ENCODE results near the gene OR6V1.
A peak's percentile ranks its signal among the peaks of the same experiment; 100 is the strongest.

Gene OR6V1, protein sequence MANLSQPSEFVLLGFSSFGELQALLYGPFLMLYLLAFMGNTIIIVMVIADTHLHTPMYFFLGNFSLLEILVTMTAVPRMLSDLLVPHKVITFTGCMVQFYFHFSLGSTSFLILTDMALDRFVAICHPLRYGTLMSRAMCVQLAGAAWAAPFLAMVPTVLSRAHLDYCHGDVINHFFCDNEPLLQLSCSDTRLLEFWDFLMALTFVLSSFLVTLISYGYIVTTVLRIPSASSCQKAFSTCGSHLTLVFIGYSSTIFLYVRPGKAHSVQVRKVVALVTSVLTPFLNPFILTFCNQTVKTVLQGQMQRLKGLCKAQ

DNA sequence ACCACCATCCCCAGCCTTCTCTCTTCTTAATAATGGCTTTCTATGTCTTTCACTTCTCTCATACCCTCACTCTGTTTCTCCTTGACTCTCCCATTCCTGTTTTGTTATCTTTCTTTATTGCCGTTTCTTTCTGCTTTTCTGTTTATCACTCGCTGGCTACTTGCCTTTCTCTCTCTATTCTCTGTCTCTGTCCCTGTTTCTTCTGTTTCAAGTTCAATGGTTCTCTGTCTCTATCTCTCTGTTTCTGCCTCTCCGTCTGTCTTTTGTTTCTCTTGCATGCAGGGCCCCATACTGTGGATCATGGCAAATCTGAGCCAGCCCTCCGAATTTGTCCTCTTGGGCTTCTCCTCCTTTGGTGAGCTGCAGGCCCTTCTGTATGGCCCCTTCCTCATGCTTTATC, at the start of gene OR6V1:
Gene OR6V1, plus strand, starts transcription at position 301 of the 400 bp plus-strand sequence. Its CDS starts 0 bp downstream, at position 301.
- no peak for DNase-seq (ENCODE audit: low read depth)

DNA sequence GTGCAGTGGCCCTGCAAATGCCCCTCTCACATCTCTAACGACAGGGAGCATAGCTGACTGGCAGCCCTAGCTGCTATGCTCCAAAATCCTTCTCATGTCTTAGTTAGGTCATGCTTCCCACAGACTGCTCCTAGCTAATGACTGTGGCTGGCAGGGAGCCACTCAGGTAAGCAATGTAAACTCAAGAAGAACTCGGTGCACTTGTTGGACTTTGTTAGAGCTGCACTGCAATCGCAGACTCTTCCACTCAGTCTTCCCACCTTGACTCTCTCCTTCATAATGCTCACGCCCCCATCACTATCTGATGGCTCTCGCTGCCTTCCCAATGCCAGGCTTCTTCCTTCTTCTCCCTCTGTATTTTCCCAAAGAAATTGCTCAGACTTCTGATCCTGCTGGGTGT, 49.2 kb upstream of the OR6V1 start:
- no peak for DNase-seq (ENCODE audit: low read depth)

DNA sequence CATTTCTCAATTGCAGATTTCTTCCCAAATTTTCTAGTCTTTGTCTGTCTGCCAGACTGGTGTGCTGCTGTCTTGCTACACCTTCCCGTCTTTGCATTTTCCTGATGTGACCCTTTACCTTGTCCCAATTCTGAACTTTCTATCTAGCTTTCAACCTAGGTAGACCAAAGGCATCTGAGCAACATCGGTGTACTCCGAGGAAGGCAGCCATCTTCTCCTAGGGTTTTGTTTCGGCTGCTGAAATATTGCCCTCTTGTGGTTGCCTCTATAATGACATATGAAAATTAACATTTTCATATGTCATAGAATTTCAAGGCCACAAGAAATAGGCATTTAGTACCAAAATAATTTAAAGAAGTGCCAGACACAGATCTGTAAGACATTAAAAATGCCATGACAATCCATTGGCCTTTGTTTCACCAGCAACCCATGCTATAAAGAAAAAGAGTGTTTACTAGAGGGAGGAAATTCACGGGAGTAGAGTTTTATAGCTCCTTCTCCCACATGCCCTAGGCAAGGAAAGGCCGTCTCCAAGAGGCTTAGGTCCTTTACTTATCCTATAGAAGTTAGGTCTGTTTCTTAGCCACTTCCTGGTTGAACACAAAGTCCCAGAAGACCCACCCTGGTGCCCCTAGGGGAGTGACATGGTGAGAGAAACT, 48.6 kb upstream of the OR6V1 start:
- DNase-seq (ENCODE audit: low read depth), result no peak

DNA sequence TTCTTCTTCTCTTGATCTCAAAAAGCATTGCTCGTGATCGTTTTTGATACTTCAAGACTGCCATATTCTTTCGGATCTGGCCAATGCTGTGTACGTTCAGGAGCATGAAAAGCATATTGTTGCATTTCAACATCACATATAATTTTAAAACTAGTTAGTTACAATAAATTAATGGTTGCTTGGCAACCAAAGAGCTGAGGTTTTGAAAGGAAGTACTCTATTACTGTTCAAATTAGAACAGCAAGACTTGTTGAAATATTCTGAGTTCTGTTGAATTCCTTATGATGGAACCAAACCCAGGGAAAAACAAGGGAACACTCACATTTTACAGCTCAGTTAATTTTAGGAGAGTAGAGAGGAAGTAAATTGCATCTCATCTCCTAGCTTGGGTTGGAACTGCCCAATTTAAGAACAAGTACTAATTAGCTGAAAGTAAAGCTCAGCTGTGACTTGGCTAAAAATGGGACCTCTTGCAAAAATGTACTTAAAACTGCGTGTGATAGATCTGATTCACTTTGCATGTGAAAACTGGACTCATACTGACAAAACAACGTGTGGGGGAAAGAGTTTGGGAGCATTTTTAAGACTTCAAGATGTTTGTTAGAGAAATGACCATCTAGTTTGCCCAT, 46.4 kb upstream of the OR6V1 start:
- DNase-seq (ENCODE audit: low read depth), result no peak

DNA sequence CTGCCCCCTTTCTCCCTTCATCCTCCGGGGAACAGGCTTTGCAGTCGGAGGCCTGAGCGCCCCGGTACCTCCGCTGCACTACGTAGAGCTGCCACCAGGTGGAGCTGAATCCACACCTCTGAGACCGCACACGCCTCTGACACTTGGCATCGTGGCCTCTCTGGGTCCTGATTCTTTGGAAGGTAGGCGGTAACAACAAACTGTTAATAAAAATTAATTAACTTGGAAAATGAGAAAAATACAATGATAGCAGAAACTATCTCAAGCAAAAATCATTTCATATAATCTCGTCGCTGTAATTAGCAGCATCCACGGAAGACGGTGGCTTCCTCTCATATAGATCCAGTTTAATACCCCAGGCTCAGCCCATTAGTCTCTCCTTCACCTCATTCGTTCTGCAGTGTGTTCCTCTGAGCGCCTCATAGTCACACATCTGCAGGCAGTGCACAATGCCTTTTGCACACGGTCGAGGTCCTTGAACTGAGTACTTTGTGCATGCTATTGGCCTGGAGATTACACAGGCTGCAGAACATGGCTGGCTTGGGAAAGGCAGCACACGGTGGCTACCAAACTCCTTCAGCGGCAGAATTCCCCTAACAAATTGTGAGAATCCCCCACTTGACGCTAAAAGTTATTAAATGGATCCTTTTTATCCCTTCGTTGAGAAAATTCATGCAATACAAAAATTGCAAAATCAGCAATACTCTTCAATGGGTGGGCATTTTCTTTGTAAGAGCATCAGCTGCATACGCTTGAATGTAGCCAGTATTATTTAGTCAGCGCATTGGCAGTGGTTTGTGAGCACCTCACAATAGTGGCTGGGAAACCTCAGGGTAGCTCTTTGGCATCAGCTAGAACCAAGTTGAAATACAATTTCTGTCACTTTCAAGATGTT, 43.9 kb upstream of the OR6V1 start:
- DNase-seq (ENCODE audit: low read depth), result no peak

DNA sequence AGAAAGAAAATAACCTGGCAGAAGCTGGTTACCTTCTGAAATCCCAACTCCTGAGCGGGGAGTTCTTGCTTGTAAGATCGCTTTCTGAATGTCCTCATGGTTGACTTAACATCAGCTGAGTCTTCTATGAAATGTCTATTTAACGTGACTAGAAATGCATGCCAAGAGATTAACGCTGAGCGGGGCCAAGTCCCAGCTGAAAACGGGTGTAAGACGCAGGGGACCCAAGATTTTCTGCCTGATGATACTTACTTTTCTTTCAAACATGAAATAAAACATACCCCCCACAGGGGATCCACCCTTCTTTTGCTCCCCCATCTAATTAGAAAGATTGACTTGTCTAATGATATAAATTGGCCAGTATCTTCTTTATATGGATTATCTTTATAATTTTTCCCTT, 40.1 kb upstream of the OR6V1 start:
- no peak for DNase-seq (ENCODE audit: low read depth)

DNA sequence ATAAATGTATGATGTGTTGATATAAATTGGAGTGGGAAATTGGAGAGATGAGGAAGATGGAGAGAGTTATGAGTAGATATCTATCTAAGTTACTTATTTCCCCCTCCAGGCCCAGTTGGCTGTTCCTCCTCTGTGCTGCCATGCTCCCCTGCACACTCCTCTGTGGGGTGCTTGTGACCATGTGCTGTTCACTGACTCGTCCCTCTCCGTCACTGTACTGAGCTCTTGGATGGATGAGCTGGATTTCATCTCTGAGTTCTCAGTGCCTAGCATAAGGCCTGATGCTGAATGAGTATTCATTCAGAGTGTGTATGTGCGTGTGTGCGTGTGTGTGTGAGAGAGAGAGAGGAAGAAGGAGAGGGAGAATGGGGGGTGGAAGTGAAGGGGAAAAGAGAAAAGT, 39.7 kb upstream of the OR6V1 start:
- DNase-seq (ENCODE audit: low read depth), result no peak

DNA sequence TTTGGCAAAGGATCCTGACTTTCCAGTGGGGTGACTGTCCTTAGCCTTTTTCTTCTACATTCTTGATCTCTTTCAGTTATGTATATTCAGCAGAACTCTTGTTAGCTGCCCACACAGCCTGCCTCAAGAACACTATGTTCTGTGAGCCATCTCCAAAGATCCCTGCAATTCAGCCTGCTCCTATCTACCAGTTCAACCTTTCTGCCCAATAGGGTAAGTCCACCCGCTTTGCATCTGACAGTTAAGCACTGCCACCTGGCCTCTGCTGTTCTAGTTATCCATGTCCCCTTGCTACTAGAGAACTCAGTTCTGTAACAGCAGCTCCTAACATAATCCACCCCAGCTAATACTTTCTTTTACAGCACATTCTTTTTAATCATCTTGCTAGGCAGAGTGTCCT, 38.7 kb upstream of the OR6V1 start:
- DNase-seq (ENCODE audit: low read depth), result no peak

DNA sequence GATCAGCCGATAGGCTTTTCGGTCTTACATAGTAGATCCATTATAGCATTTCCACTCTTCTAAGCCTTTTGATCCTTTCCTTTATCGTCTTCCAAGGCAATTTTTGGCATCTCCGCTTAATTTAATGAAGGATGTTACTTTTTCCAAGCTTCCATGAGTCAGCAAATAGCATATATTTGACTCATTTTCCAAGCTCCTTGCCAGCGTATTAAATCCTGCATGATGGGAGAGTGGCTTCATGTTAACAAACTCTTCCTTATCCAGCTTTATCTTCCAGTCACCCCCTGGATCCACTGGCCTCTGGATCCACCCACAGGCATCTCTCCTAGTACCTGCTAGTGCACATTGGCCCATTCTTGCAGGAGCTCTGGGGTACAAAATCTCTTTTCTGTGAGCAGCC, 38.2 kb upstream of the OR6V1 start:
- peak; percentile 61 for DNase-seq (ENCODE audit: low read depth)

DNA sequence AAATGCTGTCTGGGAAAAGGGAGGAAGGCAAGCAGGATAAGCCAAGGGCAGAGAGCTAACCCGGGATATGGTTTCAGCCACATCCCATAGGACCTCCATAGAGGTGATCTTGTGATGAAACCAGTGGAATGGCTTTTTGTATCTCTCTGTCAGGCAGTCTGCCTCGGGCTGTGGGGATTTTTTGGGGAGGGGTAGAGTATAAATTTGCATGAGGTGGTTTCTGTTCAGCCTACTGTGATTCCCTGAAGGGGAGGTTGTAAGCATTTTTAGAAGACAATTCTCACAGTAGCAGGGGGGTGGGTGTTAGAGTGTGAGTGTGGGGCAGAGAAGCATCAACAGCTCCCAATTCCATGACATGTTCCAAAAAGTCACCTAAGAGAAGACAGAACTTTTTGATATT, 37.1 kb upstream of the OR6V1 start:
- DNase-seq (ENCODE audit: low read depth), result no peak

DNA sequence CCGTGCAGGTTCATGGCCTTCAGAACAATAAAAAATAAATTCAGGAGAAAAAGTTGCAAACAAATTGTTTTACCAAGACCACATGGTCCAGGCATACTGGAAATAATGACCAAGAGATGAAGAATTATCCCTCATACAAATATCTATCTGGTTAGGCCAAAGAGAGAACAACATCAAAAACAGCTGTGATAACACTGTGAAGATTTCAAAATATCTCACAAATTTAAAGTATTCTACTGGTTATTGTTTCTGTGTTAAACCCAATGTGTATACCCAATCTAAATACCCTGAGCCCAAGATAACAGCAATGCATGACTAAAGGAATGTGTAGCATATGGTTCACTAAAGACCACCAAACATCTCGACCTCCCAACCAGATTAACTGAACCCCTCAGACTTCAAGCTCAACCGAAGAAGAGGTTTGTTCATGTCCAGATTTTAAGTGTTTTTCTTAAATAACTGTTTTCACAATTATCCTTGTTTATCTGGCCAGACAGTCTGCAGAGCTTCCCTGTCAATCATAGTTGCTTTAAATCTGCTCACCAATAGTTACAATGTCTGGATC, 36.1 kb upstream of the OR6V1 start:
- DNase-seq (ENCODE audit: low read depth), result peak; percentile 26

DNA sequence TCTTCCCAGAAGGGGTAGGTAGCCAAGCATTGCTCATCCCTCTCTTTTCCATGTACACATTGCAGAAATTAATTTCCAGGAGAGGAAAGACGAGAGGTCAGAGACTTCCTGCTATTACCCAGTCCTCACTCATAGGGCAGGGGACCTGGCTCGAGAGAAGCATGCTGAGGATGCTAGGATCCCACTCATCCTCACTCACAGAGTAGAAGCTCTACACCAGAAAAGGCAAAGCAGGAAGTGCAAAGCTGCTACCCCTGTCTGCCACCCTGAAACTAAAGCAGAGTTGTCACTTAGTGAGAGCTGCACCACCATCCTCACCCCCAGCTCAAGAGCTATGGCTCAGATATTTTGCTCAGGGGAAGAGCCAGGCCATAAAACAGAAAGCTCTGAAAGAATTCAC, 35.1 kb upstream of the OR6V1 start:
- DNase-seq (ENCODE audit: low read depth), result no peak

DNA sequence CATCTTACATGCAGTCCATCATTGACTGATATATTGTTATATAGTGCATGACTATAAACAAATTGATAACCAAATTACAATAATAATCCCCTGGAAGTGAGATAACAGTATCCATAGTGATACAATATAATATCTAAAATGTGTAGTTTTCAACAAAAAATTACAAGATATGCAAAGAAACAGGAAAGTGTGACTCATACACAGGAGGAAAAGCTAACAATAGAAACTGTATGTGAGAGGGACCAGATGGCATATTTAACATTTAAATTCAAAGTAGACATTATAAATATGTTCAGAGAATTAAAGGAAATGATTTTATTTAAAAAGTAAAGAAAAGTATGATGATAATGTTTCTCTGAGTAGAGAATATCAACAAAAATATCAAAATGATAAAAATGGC, 33.2 kb upstream of the OR6V1 start:
- DNase-seq (ENCODE audit: low read depth), result no peak

DNA sequence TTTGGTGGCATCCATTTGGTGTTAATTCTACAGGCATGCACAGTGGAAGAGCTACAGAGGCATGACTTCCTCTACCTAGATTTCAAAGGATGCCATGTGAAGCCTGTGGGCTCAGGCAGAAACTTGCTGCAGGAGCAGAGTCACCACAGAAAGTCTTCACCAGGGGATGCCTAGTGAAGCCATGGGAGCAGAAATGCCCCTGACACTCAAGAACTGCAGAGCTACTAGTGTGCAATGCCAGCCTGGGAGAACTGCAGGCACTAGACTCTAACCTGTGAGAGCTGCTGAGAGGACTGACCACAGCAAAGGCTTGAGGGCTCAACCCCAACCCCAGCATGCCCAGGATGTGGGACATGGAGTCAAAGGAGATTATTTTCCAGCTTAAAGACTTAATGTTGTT, 29.1 kb upstream of the OR6V1 start:
- DNase-seq (ENCODE audit: low read depth), result no peak

DNA sequence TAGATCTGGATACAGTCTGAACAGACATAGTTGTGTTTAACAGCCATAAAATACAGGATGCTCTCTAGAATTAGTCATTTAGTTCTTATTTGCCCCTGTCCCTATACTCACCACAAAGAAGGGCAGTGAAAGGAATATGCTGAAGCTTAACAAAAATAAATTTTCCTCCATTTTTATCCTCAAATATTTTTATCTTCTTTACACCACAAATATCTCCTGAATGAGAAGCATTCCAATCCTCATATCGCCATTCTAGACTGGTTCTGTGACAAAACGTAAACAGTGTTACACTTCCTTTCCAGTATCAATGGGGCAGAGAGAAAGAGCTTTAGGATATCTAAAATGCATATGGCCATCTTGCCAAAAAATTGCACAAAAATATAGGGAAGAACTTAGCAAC, 26.8 kb upstream of the OR6V1 start:
- DNase-seq (ENCODE audit: low read depth), result no peak

DNA sequence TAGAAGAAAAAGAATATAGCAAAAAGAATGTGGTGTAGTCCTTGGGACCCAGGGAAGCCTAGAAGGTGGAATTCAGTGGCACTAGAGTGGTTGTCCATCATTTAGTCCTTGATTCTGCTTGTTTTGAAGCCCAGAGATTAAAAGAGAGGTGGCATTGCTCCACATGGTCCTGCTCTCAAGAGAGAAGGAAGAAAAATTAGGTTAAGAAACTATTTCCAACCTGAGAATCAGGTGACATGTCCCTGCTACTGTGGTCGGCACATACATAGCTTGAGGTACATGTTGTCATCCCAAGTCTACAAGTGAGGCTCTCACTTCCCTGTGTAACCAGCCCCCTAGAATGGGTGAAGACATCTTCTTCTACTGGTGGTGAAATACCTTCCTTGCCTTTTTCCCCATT, 25.1 kb upstream of the OR6V1 start, which contains the start of gene OR9A2:
Gene OR9A2, minus strand, starts transcription at position 101 of the 400 bp plus-strand sequence. Its CDS starts 0 bp downstream, at position 101.
- no peak for DNase-seq (ENCODE audit: low read depth)

DNA sequence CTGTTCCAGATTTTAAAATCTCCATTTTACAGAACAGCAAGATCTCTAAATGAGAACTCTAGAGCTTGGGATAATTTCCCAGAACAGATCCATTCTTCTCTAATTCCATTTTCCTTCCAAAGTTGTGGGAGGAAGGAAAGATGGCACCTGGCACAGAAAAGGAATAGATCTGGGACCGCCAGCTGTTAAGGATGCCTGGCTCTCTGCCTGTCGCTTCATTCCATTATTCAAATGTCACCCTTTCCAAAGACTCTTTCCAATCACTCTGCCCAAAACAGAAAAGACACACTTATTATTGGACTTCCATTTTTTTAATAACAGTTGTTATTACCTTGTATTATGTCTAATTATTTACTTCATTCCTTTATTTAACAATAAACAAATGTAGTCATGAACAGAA, 24.5 kb upstream of the OR6V1 start:
- no peak for DNase-seq (ENCODE audit: low read depth)

DNA sequence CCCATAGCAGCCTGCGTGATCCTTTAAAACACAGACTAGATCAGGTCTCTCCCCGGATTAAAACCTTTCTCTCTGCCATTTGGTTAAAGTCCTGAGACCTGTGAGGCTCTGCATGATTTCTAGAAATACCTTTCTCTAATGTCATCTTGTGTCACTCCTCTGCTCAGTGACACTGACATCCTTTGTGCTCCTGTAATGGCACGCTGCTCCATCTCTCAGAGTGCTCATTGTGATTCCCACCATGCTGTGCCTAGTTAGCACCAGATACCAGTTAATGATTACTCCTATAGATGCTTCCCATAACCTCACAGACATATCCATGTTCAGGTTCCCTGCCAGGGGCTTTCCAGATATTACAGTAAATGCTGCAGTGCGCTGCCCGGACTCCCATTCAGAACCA, 13.5 kb upstream of the OR6V1 start:
- no peak for DNase-seq (ENCODE audit: low read depth)

DNA sequence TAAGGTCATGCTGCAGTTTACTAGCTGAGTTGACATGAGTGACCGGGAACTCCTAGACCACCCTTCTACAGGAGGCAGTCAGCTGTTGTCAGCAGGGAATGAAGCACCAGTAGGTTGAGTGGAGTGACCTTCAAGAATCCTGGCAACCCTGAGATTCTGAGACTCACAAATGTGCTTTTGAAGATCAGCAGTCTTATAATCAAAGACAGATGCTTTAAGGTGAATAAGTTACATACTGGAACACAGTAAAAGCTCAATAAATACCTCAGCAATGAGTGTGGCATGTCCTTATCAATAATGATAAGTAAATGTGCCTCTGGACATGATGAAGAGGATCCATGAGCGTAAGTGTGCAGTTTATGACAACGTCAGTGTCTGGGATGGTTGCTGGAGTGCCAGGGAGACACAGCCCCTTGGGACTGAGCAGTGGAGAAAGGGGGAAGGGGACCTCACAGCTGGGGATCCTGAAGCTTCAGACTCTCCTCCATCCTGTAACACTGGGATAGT, 11.9 kb upstream of the OR6V1 start:
- no peak for DNase-seq (ENCODE audit: low read depth)

DNA sequence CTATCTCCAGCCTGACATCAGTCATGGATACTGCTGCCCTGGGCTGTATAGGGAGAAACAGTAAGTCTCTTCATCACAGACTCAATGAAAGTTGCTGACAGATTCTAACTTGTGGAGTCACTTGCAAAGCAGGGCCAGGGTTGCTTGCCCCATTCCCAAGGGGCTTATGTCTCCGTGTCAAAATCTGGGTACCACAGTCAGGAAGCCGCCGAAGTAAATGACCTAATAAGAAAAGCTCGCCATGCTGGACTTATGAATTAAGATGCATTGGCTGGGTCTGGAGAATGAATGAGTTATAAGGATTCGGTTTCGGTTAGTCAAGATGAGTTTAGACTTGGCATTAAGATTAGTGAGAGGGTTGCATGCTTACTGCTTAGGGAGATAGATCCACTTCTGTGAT, 10.8 kb upstream of the OR6V1 start:
- no peak for DNase-seq (ENCODE audit: low read depth)

DNA sequence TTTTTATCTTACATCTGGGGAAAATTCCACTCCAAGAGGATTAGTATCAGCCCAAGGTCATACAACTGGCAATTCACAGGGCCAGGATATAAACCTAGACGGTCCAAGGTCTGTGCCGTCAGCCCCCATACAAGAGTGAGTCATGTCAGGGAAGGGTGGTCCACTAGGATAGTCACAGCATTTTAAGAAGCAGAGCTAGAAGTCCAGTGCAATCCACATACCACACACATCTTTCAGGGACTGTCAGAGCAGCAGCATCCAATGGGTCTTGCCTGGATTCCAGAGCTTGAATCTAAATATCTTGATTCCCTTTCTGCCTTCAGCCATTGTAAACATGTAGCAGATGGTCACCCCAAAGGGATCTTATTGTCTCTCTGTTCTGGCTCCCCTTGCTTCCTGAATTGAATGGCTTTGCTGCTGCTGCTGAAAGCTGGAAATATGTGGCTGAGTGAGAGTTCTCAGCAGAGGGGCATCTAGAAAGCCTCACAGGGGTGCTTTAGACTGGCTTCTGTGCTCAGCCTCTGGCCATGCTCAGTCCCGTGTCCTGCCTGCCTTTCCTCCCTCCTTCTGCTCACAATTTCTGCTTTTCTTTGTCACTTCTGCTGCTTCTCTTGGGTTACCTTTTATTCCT, 9.9 kb upstream of the OR6V1 start:
- no peak for DNase-seq (ENCODE audit: low read depth)
